ENCODE data around the gene GP2. TPM values are rescaled to one million over a fixed set of nuclear protein-coding genes. Genes with fewer than 3 reads are reported as not detected.

The GP2 gene
- total and polyA plus RNA-seq, 2 of the 4 experiments (the other 2 are of a cell fraction), result not detected

DNA sequence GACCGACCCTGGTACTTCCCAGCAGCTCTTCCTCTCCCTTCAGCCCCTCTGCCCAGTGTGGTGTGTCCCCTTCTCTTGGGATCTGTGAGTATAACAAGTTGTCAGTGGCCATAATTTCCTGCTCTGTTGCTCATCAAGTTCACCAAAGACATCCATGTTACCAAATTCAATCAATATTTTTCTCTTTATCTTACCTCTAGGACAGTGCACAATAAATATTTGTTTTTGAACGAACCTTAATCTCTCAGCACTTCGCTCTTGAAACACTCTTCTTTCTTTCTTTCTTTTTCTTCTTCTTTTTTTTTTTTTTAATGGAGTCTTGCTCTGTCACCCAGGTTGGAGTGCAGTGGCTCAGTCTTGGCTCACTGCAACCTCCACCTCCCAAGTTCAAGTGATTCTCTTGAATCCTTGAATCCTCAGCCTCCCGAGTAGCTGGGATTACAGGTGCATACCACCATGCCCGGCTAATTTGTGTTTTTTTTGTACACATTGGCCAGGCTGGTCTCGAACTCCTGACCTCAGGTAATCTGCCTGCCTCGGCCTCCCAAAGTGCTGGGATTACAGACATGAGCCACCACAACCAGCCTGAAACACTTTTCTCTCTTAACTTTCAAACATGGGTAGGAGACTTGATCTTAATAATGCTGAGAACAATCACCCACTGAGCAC is 27.9 kb upstream of the GP2 start:
- Histone ChIP-seq H2BK20ac (ENCODE audit: low read depth, low read length) (no peak overlapping the region), H3K36me3 (ENCODE audit: control insufficient read depth, insufficient read depth, low read length) (no peaks in the 10 kb centered on the region), H3K79me1 (ENCODE audit: low read depth in 1 of 2, low read length in 2 of 2) (no peaks in the 10 kb centered on the region), H3K18ac (ENCODE audit: low read depth, low read length) (no peak overlapping the region), H2BK15ac (ENCODE audit: low read depth, low read length) (no peak overlapping the region), H4K20me1 (ENCODE audit: insufficient read depth, low read length) (no peaks in the 10 kb centered on the region), H3K4me3 (ENCODE audit: insufficient read depth, low read depth, low read length) (no peak overlapping the region), H4K91ac (ENCODE audit: insufficient read depth, low read depth, low read length) (no peak overlapping the region), H2AFZ (replicated peaks; ENCODE audit: low read length, poor library complexity) (no peak overlapping the region), H3K9me3 (ENCODE audit: control insufficient read depth, insufficient read depth, low read length) (peaks cover 6% of the 10 kb centered on the region; the same call in 1 of the 2 replicates), H2BK120ac (ENCODE audit: low read depth, low read length) (no peak overlapping the region), H3K4ac (ENCODE audit: low read depth, low read length) (no peak overlapping the region), H3K9me1 (ENCODE audit: insufficient read depth, low read length) (no peaks in the 10 kb centered on the region), H3K4me2 (ENCODE audit: low read depth, low read length) (no peak overlapping the region), H2BK5ac (ENCODE audit: low read depth, low read length, poor library complexity, severe bottlenecking) (no peak overlapping the region), H4K5ac (ENCODE audit: low read depth, low read length) (no peak overlapping the region), H3K4me1 (ENCODE audit: control insufficient read depth, insufficient read depth, low read length) (no peaks in the 10 kb centered on the region), H3K56ac (ENCODE audit: extremely low read depth, insufficient read depth, low read length) (no peak overlapping the region), H3K14ac (replicated peaks; ENCODE audit: low read depth, low read length) (no peak overlapping the region), H3K9ac (ENCODE audit: low read depth, low read length) (no peak overlapping the region), H3K23ac (ENCODE audit: low read depth, low read length) (no peak overlapping the region), H4K8ac (ENCODE audit: low read depth in 2 of 2, low read length in 2 of 2) (no peak overlapping the region), H3K27ac (ENCODE audit: insufficient read depth, low read length) (no peak overlapping the region), H3K27me3 (ENCODE audit: control insufficient read depth, insufficient read depth, low read length) (no peaks in the 10 kb centered on the region), H2AK5ac (ENCODE audit: low read depth, low read length) (no peak overlapping the region), H2AK9ac (replicated peaks; ENCODE audit: low read depth, low read length, poor library complexity) (no peak overlapping the region)
- ATAC-seq (ENCODE audit: low read depth) (no peak), DNase-seq (no peak)
- intact Hi-C loops (cut with micrococcal nuclease) (no loop called here), dilution Hi-C loops (cut with HindIII; ENCODE audit: low sequenced_read_pairs, unreplicated experiment) (no loop called here), in situ Hi-C loops (cut with MboI; ENCODE audit: low sequenced_read_pairs) (no loop called here)
- TF ChIP-seq RAD21 (IDR thresholded peaks at IDR 0.05; ENCODE audit: low read length), result no peak
- TF ChIP-seq, protein P1, sequence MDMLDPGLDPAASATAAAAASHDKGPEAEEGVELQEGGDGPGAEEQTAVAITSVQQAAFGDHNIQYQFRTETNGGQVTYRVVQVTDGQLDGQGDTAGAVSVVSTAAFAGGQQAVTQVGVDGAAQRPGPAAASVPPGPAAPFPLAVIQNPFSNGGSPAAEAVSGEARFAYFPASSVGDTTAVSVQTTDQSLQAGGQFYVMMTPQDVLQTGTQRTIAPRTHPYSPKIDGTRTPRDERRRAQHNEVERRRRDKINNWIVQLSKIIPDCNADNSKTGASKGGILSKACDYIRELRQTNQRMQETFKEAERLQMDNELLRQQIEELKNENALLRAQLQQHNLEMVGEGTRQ (IDR thresholded peaks at IDR 0.05; ENCODE audit: low read depth, low read length), result no peak
- no peak for TF ChIP-seq CHD1 (IDR thresholded peaks at IDR 0.05; ENCODE audit: low read depth, low read length)
- 46% methylated on average over 3 of the region's 7 CpGs; no CpG with 5 or more reads in 1 of the 2 experiments for WGBS, 2 experiments (ENCODE audit: extremely low coverage in 2 of 2, insufficient read length in 1 of 2)
- BruUV-seq (replicated peaks), result no TSS peak
- ChIA-PET CTCF (interaction anchor here (0.6 kb wide), 1 partner anchor 10 kb away, joined by 3 read pairs; no protein-coding TSS in a partner anchor), POLR2A (ENCODE audit: unreplicated experiment) (no interaction called here)
